ENCODE results near the gene WBP1L.

The WBP1L gene

GRCh38 chr10:102759497-102760210 is 15.9 kb downstream of the WBP1L start:
- Histone ChIP-seq H3K27ac (ENCODE audit: low read depth, low read length) (no peak overlapping the region), H3K9ac (ENCODE audit: low read depth, low read length) (no peak overlapping the region), H3K4me1 (ENCODE audit: control insufficient read depth, insufficient read depth, low read length) (no peaks in the 10 kb centered on the region), H3K4me3 (ENCODE audit: low read depth, low read length) (no peak overlapping the region), H3K27me3 (ENCODE audit: control insufficient read depth, insufficient read depth, low read length) (no peaks in the 10 kb centered on the region), H3K36me3 (ENCODE audit: control insufficient read depth, insufficient read depth, low read length) (no peaks in the 10 kb centered on the region), H3K9me3 (ENCODE audit: control insufficient read depth, insufficient read depth, low read length) (no peaks in the 10 kb centered on the region)

GRCh38 chr10:102761981-102762380 is 18.2 kb downstream of the WBP1L start:
- Histone ChIP-seq H3K4me1 (ENCODE audit: control insufficient read depth, insufficient read depth, low read length) (no peaks in the 10 kb centered on the region), H3K27ac (ENCODE audit: low read depth, low read length) (no peak overlapping the region), H3K36me3 (ENCODE audit: control insufficient read depth, insufficient read depth, low read length) (no peaks in the 10 kb centered on the region), H3K27me3 (ENCODE audit: control insufficient read depth, insufficient read depth, low read length) (no peaks in the 10 kb centered on the region), H3K4me3 (ENCODE audit: low read depth, low read length) (no peak overlapping the region), H3K9ac (ENCODE audit: low read depth, low read length) (no peak overlapping the region), H3K9me3 (ENCODE audit: control insufficient read depth, insufficient read depth, low read length) (no peaks in the 10 kb centered on the region)

- Histone ChIP-seq H3K4me1 (ENCODE audit: control insufficient read depth, insufficient read depth, low read length) (no peaks in the 10 kb centered on the region), H3K9me3 (ENCODE audit: control insufficient read depth, insufficient read depth, low read length) (no peaks in the 10 kb centered on the region), H3K36me3 (ENCODE audit: control insufficient read depth, insufficient read depth, low read length) (no peaks in the 10 kb centered on the region), H3K9ac (ENCODE audit: low read depth, low read length) (no peak overlapping the region), H3K27me3 (ENCODE audit: control insufficient read depth, insufficient read depth, low read length) (no peaks in the 10 kb centered on the region), H3K4me3 (ENCODE audit: low read depth, low read length) (no peak overlapping the region), H3K27ac (ENCODE audit: low read depth, low read length) (no peak overlapping the region)
Measured at GRCh38 chr10:102762401-102763015, 18.8 kb downstream of the WBP1L start.

- Histone ChIP-seq H3K27me3 (ENCODE audit: control insufficient read depth, insufficient read depth, low read length) (no peaks in the 10 kb centered on the region), H3K9me3 (ENCODE audit: control insufficient read depth, insufficient read depth, low read length) (no peaks in the 10 kb centered on the region), H3K9ac (ENCODE audit: low read depth, low read length) (no peak overlapping the region), H3K4me1 (ENCODE audit: control insufficient read depth, insufficient read depth, low read length) (no peaks in the 10 kb centered on the region), H3K27ac (ENCODE audit: low read depth, low read length) (no peak overlapping the region), H3K4me3 (ENCODE audit: low read depth, low read length) (no peak overlapping the region), H3K36me3 (ENCODE audit: control insufficient read depth, insufficient read depth, low read length) (no peaks in the 10 kb centered on the region)
Measured at GRCh38 chr10:102763037-102763607, 19.4 kb downstream of the WBP1L start.

GRCh38 chr10:102764470-102765161 is 20.9 kb downstream of the WBP1L start:
- H3K9me3 ChIP-seq (ENCODE audit: control insufficient read depth, insufficient read depth, low read length) = no peaks in the 10 kb centered on the region
- H3K36me3 ChIP-seq (ENCODE audit: control insufficient read depth, insufficient read depth, low read length) = no peaks in the 10 kb centered on the region
- H3K27ac ChIP-seq (ENCODE audit: low read depth, low read length) = no peak overlapping the region
- no peak overlapping the region for H3K4me3 ChIP-seq (ENCODE audit: low read depth, low read length)
- no peaks in the 10 kb centered on the region for H3K4me1 ChIP-seq (ENCODE audit: control insufficient read depth, insufficient read depth, low read length)
- no peaks in the 10 kb centered on the region for H3K27me3 ChIP-seq (ENCODE audit: control insufficient read depth, insufficient read depth, low read length)
- no peak overlapping the region for H3K9ac ChIP-seq (ENCODE audit: low read depth, low read length)

- no peak overlapping the region for H3K27ac ChIP-seq (ENCODE audit: low read depth, low read length)
- H3K36me3 ChIP-seq (ENCODE audit: control insufficient read depth, insufficient read depth, low read length) = no peaks in the 10 kb centered on the region
- H3K27me3 ChIP-seq (ENCODE audit: control insufficient read depth, insufficient read depth, low read length) = no peaks in the 10 kb centered on the region
Measured at GRCh38 chr10:102765336-102765735, 21.6 kb downstream of the WBP1L start.

GRCh38 chr10:102767428-102768160 is 23.8 kb downstream of the WBP1L start:
- H3K27me3 ChIP-seq (ENCODE audit: control insufficient read depth, insufficient read depth, low read length) = no peaks in the 10 kb centered on the region
- H3K9me3 ChIP-seq (ENCODE audit: control insufficient read depth, insufficient read depth, low read length) = no peaks in the 10 kb centered on the region
- H3K27ac ChIP-seq (ENCODE audit: low read depth, low read length) = no peak overlapping the region
- H3K4me1 ChIP-seq (ENCODE audit: control insufficient read depth, insufficient read depth, low read length) = no peaks in the 10 kb centered on the region
- no peak overlapping the region for H3K9ac ChIP-seq (ENCODE audit: low read depth, low read length)
- no peaks in the 10 kb centered on the region for H3K36me3 ChIP-seq (ENCODE audit: control insufficient read depth, insufficient read depth, low read length)
- no peak overlapping the region for H3K4me3 ChIP-seq (ENCODE audit: low read depth, low read length)

More at GRCh38 chr10:102765336-102765735, 21.6 kb downstream of the WBP1L start:
- no peak overlapping the region for H3K9ac ChIP-seq (ENCODE audit: low read depth, low read length)
- H3K9me3 ChIP-seq (ENCODE audit: control insufficient read depth, insufficient read depth, low read length) = no peaks in the 10 kb centered on the region
- H3K4me1 ChIP-seq (ENCODE audit: control insufficient read depth, insufficient read depth, low read length) = no peaks in the 10 kb centered on the region
- no peak overlapping the region for H3K4me3 ChIP-seq (ENCODE audit: low read depth, low read length)

- Histone ChIP-seq H3K27ac (ENCODE audit: low read depth, low read length) (no peak overlapping the region), H3K9me3 (ENCODE audit: control insufficient read depth, insufficient read depth, low read length) (no peaks in the 10 kb centered on the region), H3K4me3 (ENCODE audit: low read depth, low read length) (no peak overlapping the region), H3K4me1 (ENCODE audit: control insufficient read depth, insufficient read depth, low read length) (no peaks in the 10 kb centered on the region), H3K27me3 (ENCODE audit: control insufficient read depth, insufficient read depth, low read length) (no peaks in the 10 kb centered on the region), H3K36me3 (ENCODE audit: control insufficient read depth, insufficient read depth, low read length) (no peaks in the 10 kb centered on the region), H3K9ac (ENCODE audit: low read depth, low read length) (no peak overlapping the region)
Measured at GRCh38 chr10:102769375-102770107, 25.8 kb downstream of the WBP1L start.

GRCh38 chr10:102770108-102770482 is 26.3 kb downstream of the WBP1L start:
- Histone ChIP-seq H3K9ac (ENCODE audit: low read depth, low read length) (no peak overlapping the region), H3K36me3 (ENCODE audit: control insufficient read depth, insufficient read depth, low read length) (no peaks in the 10 kb centered on the region), H3K9me3 (ENCODE audit: control insufficient read depth, insufficient read depth, low read length) (no peaks in the 10 kb centered on the region), H3K27ac (ENCODE audit: low read depth, low read length) (peak overlapping the region; percentile 11), H3K4me1 (ENCODE audit: control insufficient read depth, insufficient read depth, low read length) (no peaks in the 10 kb centered on the region), H3K4me3 (ENCODE audit: low read depth, low read length) (no peak overlapping the region), H3K27me3 (ENCODE audit: control insufficient read depth, insufficient read depth, low read length) (no peaks in the 10 kb centered on the region)

GRCh38 chr10:102770792-102771191 is 27.0 kb downstream of the WBP1L start:
- Histone ChIP-seq H3K9me3 (ENCODE audit: control insufficient read depth, insufficient read depth, low read length) (no peaks in the 10 kb centered on the region), H3K9ac (ENCODE audit: low read depth, low read length) (no peak overlapping the region), H3K4me3 (ENCODE audit: low read depth, low read length) (no peak overlapping the region), H3K27ac (ENCODE audit: low read depth, low read length) (no peak overlapping the region), H3K36me3 (ENCODE audit: control insufficient read depth, insufficient read depth, low read length) (no peaks in the 10 kb centered on the region), H3K4me1 (ENCODE audit: control insufficient read depth, insufficient read depth, low read length) (peaks cover 7% of the 10 kb centered on the region), H3K27me3 (ENCODE audit: control insufficient read depth, insufficient read depth, low read length) (no peaks in the 10 kb centered on the region)

Data from HUES48 (cell line).